Activated CD4-positive, alpha-beta memory T cell treated with anti-CD3 and anti-CD28 coated beads, Interleukin-2, amount 10 ng/mL, durations not matched to agents 7 days and 5 days (primary cell): ENCODE data around the gene GAS7. TPM values are rescaled to one million over a fixed set of nuclear protein-coding genes. Genes with fewer than 3 reads are reported as not detected.
A peak's percentile ranks its signal among the peaks of the same experiment; 100 is the strongest.

Source experiments
- CTCF ChIA-PET: fragments of 350-600 bp; sonication (Branson Sonifier 250); formaldehyde crosslinking; loops from one replicate; lab custom pipeline; 2021; ENCODE audit warnings: antibody characterized with exemption, inconsistent platforms; lab: Charles Lee
- POLR2A ChIA-PET: fragments of 350-600 bp; sonication (Branson Sonifier 250); formaldehyde crosslinking; loops from one replicate; lab custom pipeline; 2021; ENCODE audit warnings: antibody characterized with exemption; lab: Charles Lee
- DNase-seq: peaks from one replicate; pipeline ENCODE4 v3.0.0-alpha.2; 2020
- H3K27ac Mint-ChIP-seq: one replicate; pipeline ENCODE4 v1.8.0; 2021; ENCODE audit warnings: mild to moderate bottlenecking, mixed read lengths
- H3K27me3 Mint-ChIP-seq: one replicate; pipeline ENCODE4 v1.8.0; 2021; ENCODE audit warnings: mixed read lengths
- H3K36me3 Mint-ChIP-seq: one replicate; pipeline ENCODE4 v1.8.0; 2021; ENCODE audit warnings: low read depth, mixed read lengths
- H3K4me1 Mint-ChIP-seq: one replicate; pipeline ENCODE4 v1.8.0; 2021; ENCODE audit warnings: mixed read lengths
- H3K4me3 Mint-ChIP-seq: one replicate; pipeline ENCODE4 v1.8.0; 2021; ENCODE audit warnings: mild to moderate bottlenecking, mixed read lengths
- H3K9me3 Mint-ChIP-seq: one replicate; pipeline ENCODE4 v1.8.0; 2021; ENCODE audit warnings: mixed read lengths
- total RNA-seq, 2 experiments: library from RNA; stranded (reverse); gene quantifications; one replicate each; pipeline ENCODE4 v1.2.3, GENCODE V29; 2021

GAS7 gene
- total RNA-seq, 2 experiments from 2014 or later = 0.23 to 0.35 TPM

DNA sequence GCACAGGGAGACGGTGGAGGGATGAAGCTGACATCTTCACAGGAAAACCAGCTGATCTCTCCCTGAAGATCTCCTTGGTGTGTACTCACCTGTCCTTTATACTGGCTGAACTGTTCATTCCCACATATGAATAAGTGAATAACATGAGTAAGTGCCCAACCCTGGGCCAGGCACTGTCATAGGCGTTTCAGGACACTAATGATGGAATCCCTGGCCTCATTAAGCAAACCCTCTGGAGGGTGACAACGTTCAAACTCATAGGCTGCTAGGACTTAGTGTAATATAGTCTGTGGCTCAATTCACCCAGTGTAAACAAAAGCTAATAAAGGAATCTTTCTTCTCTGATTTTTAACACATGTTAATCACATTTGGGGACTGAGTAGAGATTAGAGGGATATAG lies 24.5 kb downstream of the GAS7 start:
- no peak for DNase-seq
- Mint-ChIP-seq H3K27me3 (no peaks in the 10 kb centered on the region), H3K9me3 (peaks cover 13% of the 10 kb centered on the region), H3K27ac (no peak overlapping the region), H3K36me3 (no peaks in the 10 kb centered on the region), H3K4me1 (peaks cover 12% of the 10 kb centered on the region), H3K4me3 (no peak overlapping the region)
- POLR2A ChIA-PET = no interaction called here
- CTCF ChIA-PET = no interaction called here

DNA sequence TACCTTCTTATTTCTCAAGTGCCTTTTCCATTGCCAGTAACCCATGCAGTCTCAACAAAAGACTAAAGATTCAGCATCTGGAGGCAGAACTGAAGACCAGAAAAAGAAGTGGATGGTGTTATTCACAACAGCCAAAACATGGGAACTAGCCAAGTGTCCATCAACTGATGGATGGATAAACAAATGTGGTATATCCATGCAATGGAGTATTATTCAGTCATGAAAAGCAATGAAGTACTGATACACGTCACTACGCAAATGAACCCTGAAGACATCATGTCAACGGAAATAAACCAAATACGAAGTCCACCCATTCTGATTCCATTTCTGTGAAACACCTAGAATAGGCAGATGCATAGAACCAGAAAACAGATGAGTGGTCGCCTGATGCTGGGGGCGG lies 25.6 kb downstream of the GAS7 start:
- ChIA-PET POLR2A (no interaction called here), CTCF (no interaction called here)
- Mint-ChIP-seq H3K27me3 (no peaks in the 10 kb centered on the region), H3K36me3 (no peaks in the 10 kb centered on the region), H3K4me3 (no peak overlapping the region), H3K4me1 (peaks cover 12% of the 10 kb centered on the region), H3K9me3 (peaks cover 13% of the 10 kb centered on the region), H3K27ac (no peak overlapping the region)
- no peak for DNase-seq

DNA sequence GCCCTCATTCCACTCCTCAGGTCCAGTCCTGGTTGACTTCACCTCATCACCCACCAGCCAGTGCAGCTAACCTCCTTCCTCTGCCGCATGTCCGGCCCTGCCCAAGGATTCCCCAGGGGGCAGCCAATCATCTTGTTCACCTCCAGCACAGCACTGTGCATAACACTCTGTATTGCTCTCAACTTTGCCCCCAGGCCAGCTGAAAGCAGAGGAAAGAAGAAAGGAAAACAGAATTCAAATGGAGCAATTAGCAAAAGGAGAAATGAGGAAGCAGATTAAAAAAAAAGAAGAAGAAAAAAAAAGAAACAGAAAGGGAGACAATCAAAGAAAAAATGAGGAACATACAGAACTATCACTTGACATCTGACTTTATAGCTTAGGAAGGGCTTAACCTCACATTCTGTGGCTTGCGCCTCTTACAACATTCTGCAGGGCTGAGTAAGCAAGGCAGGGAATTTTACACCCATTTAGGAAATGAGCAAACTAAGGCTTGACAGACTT lies 26.1 kb downstream of the GAS7 start:
- ChIA-PET POLR2A (no interaction called here), CTCF (no interaction called here)
- DNase-seq = no peak
- H3K4me3 Mint-ChIP-seq = no peak overlapping the region
- H3K4me1 Mint-ChIP-seq = peaks cover 12% of the 10 kb centered on the region
- H3K27me3 Mint-ChIP-seq = no peaks in the 10 kb centered on the region
- H3K27ac Mint-ChIP-seq = no peak overlapping the region
- no peaks in the 10 kb centered on the region for H3K36me3 Mint-ChIP-seq
- peaks cover 13% of the 10 kb centered on the region for H3K9me3 Mint-ChIP-seq

DNA sequence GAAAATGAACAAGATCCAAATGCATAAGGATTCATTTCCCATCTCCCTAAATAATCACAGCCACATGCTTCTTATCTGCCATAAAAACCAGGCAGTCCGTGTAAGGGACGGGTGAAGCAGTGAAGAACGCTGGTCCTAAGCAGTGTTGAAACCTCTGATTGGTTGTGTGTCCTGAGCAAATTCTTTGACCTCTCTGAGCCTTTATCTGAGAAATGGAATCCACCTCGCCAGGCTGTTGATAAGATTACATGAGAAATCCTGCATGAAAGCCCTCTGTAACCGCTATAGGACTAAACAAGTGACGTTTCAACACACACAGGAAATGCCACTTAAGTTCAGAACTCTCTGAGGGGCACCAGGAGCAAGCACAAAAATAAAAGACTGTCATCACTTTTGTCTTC lies 26.8 kb downstream of the GAS7 start:
- Mint-ChIP-seq H3K27ac (no peak overlapping the region), H3K36me3 (no peaks in the 10 kb centered on the region), H3K4me1 (peaks cover 12% of the 10 kb centered on the region), H3K4me3 (no peak overlapping the region), H3K27me3 (no peaks in the 10 kb centered on the region), H3K9me3 (peaks cover 13% of the 10 kb centered on the region)
- CTCF ChIA-PET = no interaction called here
- POLR2A ChIA-PET = no interaction called here
- DNase-seq = no peak

DNA sequence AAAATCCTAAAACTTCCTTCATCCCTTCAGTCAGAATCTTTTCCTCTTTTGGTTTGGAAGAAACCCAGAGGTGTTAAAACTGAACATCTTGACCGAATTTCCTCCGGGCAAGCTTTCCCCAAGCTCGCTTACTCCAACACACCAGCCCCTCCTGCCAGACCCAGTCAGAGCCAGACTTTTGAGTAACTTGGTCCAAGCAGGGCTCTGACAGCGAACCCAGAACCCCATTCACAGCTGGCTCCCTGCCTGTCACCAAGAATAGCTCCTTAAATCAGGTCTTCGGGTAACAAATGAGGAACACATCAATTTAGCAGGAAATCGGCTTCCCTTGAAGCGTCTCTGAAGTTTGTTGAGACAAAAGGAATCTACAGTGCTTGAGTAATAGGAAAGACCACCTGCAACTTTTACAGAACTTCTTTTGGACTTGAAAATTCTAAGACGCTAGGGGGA lies 27.3 kb downstream of the GAS7 start:
- ChIA-PET POLR2A (no interaction called here), CTCF (no interaction called here)
- Mint-ChIP-seq H3K4me1 (peaks cover 12% of the 10 kb centered on the region), H3K36me3 (no peaks in the 10 kb centered on the region), H3K9me3 (peaks cover 13% of the 10 kb centered on the region), H3K27me3 (no peaks in the 10 kb centered on the region), H3K4me3 (no peak overlapping the region), H3K27ac (no peak overlapping the region)
- no peak for DNase-seq

DNA sequence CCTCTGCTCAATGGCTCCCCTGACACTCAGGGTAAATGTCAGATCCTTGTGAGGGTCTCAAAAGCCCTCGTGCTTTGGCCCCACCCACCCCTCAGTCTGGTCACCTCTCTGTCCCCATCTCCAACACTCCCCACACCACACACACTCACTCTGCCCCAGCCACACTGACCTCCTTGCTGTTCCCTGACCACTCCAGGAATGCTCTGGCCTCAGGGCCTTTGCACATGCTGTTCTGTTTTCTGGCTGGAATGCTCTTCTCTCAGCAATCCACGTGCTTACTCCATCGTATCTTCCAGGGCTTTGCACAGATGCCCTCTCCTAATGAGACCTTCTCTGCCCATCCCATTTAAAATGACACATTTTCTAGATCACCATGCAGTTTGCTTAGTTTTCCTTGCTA lies 28.2 kb downstream of the GAS7 start:
- DNase-seq = no peak
- no peak overlapping the region for H3K4me3 Mint-ChIP-seq
- POLR2A ChIA-PET = no interaction called here
- H3K36me3 Mint-ChIP-seq = no peaks in the 10 kb centered on the region
- H3K27me3 Mint-ChIP-seq = no peaks in the 10 kb centered on the region
- H3K27ac Mint-ChIP-seq = no peak overlapping the region
- CTCF ChIA-PET = no interaction called here
- peaks cover 12% of the 10 kb centered on the region for H3K4me1 Mint-ChIP-seq
- H3K9me3 Mint-ChIP-seq = peaks cover 13% of the 10 kb centered on the region

DNA sequence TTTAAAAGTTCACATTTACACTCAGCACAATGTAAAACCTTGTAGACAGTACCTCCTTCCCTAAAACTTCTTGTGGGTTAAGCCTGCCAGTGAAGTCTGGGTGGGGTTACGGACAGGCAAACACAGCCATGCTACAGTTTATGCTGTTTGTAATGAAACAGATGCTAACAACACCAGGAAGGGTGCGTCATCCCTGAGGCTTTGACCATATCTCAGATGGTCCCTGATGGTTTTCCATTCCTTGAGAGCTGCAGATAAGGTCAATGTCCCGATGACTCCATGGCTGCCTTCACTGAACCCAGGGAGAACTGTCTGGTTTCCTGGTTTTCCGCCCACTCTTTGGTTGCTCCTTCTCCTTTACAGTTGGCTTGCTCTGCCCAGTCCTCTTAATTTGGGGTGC lies 29.1 kb downstream of the GAS7 start:
- ChIA-PET POLR2A (no interaction called here), CTCF (no interaction called here)
- no peak overlapping the region for H3K4me3 Mint-ChIP-seq
- H3K27me3 Mint-ChIP-seq = no peaks in the 10 kb centered on the region
- H3K36me3 Mint-ChIP-seq = no peaks in the 10 kb centered on the region
- H3K4me1 Mint-ChIP-seq = peaks cover 12% of the 10 kb centered on the region
- H3K27ac Mint-ChIP-seq = no peak overlapping the region
- no peak for DNase-seq
- peaks cover 13% of the 10 kb centered on the region for H3K9me3 Mint-ChIP-seq

DNA sequence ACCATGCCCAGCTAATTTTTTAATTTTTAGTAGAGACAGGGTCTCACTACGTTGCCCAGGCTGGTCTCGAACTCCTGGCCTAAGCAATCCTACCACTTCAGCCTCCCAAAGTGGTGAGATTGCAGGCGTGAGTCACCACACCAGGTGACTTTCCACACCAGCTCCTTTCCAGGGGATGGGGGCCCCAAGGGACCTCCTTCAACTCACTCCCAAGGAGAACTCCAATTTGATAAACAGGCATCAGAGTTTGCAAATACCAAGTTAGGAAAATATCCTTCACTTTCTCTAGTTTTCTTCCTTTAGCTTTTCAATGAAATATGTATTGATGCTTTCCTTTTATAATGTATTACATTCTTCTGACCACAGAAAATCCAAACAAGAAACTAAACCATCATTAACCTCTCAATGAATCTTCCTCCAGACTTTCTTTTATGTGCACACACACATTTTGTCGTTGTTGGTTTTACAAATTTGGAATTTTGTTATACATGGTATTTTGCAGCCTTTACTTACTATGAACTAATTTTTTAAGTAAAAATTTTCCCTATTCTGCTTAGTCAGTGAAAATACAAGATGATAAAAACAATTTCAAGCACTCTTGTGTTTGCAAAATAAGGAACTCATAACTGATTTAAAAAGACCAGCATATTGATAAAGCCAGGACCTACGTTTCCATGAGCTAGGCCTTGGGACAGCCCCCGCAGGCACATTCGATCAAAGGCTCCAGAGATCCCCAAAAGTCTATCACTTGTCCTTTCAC lies 32.0 kb downstream of the GAS7 start:
- no peak for DNase-seq
- H3K9me3 Mint-ChIP-seq = no peaks in the 10 kb centered on the region
- H3K4me3 Mint-ChIP-seq = no peak overlapping the region
- H3K36me3 Mint-ChIP-seq = no peaks in the 10 kb centered on the region
- H3K27ac Mint-ChIP-seq = no peak overlapping the region
- ChIA-PET CTCF (no interaction called here), POLR2A (no interaction called here)
- H3K27me3 Mint-ChIP-seq = no peaks in the 10 kb centered on the region
- peaks cover 2% of the 10 kb centered on the region for H3K4me1 Mint-ChIP-seq

DNA sequence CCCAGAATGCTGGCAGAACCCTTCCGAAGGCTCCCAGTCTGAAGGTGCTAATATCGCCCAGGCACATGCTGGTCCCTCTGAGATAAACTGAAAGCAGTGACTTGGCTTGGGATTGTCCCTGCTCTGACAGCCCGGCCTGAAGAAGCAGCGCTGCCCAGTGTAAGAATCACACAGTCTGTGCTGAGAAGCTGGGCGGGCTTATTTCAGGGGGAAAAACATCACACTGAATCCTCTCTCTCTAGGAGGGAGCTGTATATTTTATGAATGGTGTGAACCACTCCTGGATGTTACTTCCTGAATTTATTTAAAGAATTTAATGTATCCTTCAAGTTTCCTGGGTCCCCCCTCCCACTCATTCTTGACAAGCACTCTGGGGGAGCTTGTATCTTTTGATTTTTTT lies 36.3 kb downstream of the GAS7 start:
- H3K36me3 Mint-ChIP-seq = no peaks in the 10 kb centered on the region
- no peak overlapping the region for H3K4me3 Mint-ChIP-seq
- no peak overlapping the region for H3K27ac Mint-ChIP-seq
- ChIA-PET POLR2A (no interaction called here), CTCF (no interaction called here)
- no peak for DNase-seq
- H3K4me1 Mint-ChIP-seq = peaks cover 4% of the 10 kb centered on the region
- no peaks in the 10 kb centered on the region for H3K9me3 Mint-ChIP-seq
- H3K27me3 Mint-ChIP-seq = no peaks in the 10 kb centered on the region

DNA sequence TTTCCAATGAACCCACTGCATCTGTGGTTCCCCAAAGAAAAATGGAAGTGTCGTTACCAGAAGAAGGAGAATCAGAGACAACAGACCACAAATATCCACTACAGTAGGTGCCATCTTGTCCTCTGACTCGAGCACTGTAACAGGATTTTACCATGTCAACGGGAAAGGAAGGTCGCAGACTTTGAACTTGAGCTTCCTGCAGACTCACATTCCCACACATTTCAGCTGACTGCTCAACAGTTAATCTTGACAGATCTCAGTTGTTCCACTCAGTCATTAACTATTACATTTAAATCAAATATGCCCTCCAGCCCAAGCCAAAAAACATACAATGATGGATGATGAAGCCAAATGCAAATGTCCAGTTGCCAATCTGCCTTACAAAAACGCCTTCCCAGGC lies 37.0 kb downstream of the GAS7 start:
- H3K27ac Mint-ChIP-seq = no peak overlapping the region
- POLR2A ChIA-PET = no interaction called here
- no peak overlapping the region for H3K4me3 Mint-ChIP-seq

DNA sequence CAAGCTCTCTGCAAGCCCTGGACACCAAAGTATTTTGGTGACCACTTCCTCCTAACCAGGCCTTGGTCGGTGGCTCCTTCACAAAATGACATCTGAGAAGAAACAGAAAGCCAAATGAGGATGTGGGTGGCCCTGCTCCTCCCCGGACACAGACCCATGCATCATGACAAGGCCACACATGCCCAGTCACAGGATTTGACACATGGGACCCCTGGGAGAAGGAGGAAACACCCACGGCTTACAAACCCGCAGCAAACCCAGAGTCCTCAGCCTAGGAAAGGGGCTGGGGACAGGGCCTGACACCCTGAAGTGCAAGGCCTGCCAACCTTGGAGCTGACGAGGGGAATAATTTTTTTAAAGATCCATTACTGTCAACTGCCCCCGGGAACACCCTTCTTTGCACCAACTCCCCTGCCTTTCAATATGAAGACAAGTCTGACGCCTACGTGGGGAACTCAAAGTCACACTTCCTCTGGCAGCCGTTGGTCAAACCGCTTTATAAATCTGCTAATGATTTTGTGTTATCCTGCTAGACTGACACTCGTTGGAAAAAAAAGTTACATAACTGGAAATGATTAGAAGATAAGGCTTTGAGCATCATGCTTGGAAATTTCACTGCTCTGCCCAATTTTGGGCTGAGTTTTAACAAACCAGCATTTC lies 41.3 kb downstream of the GAS7 start:
- no peaks in the 10 kb centered on the region for H3K36me3 Mint-ChIP-seq
- peaks cover 8% of the 10 kb centered on the region for H3K4me1 Mint-ChIP-seq
- ChIA-PET CTCF (no interaction called here), POLR2A (no interaction called here)
- no peaks in the 10 kb centered on the region for H3K9me3 Mint-ChIP-seq
- no peak overlapping the region for H3K27ac Mint-ChIP-seq
- DNase-seq = peak; percentile 16
- H3K4me3 Mint-ChIP-seq = no peak overlapping the region
- H3K27me3 Mint-ChIP-seq = no peaks in the 10 kb centered on the region

More for the DNA sequence above, 37.0 kb downstream of the GAS7 start:
- H3K4me1 Mint-ChIP-seq = peaks cover 8% of the 10 kb centered on the region
- CTCF ChIA-PET = no interaction called here
- DNase-seq = no peak
- H3K36me3 Mint-ChIP-seq = no peaks in the 10 kb centered on the region
- no peaks in the 10 kb centered on the region for H3K27me3 Mint-ChIP-seq
- no peaks in the 10 kb centered on the region for H3K9me3 Mint-ChIP-seq

DNA sequence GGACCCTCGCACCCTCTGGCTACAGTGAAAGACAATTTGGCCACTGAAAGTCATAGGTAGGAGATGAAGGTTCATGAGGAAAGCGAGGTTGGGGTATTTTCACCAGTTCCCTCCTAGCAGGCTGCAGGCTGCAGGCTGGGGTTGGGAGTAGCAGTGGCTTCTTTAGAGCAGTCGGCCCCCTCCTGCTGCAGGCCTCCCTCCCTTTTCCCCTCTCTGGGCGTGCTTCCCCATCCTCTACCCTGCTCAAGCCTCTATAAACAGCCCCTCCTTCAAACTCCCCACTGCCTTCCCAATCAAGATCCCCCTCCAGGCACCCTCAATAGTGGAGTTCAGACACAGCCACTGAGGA lies 41.8 kb downstream of the GAS7 start:
- Mint-ChIP-seq H3K27ac (no peak overlapping the region), H3K4me1 (peaks cover 8% of the 10 kb centered on the region), H3K9me3 (no peaks in the 10 kb centered on the region), H3K36me3 (no peaks in the 10 kb centered on the region), H3K27me3 (no peaks in the 10 kb centered on the region), H3K4me3 (no peak overlapping the region)
- DNase-seq = no peak
- CTCF ChIA-PET = no interaction called here
- POLR2A ChIA-PET = no interaction called here

DNA sequence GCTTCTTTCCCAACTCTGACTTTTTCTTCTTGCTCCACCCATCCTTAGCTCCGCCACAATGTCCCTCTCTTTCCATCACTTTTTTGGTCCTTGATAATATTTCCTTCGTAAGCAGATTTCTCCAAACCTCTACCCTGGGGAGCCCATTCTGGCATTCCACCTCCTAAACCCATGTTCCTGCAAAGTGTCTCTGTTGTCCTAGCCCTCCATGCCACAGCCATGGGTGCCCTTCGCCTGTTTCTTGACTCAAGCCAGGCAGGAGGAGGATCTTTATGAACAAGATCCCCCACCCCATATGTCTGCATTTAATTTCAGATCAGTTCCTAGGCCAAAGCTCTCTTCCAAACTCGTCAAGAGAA lies 42.4 kb downstream of the GAS7 start:
- H3K27me3 Mint-ChIP-seq = no peaks in the 10 kb centered on the region
- CTCF ChIA-PET = no interaction called here
- POLR2A ChIA-PET = no interaction called here
- no peaks in the 10 kb centered on the region for H3K9me3 Mint-ChIP-seq
- H3K4me3 Mint-ChIP-seq = no peak overlapping the region
- H3K36me3 Mint-ChIP-seq = no peaks in the 10 kb centered on the region
- H3K27ac Mint-ChIP-seq = no peak overlapping the region
- peaks cover 8% of the 10 kb centered on the region for H3K4me1 Mint-ChIP-seq
- DNase-seq = no peak
